ENCODE results near the gene C11orf65. TPM values are rescaled to one million over a fixed set of nuclear protein-coding genes. Genes with fewer than 3 reads are reported as not detected.
A peak's percentile ranks its signal among the peaks of the same experiment; 100 is the strongest.

The C11orf65 gene
- total RNA-seq, 3 donors from 2014 or later (not counting 1 experiment from before 2014, with no cell fraction given): 0.14 to 0.68 (median 0.45) TPM

- TF ChIP-seq, protein P1, sequence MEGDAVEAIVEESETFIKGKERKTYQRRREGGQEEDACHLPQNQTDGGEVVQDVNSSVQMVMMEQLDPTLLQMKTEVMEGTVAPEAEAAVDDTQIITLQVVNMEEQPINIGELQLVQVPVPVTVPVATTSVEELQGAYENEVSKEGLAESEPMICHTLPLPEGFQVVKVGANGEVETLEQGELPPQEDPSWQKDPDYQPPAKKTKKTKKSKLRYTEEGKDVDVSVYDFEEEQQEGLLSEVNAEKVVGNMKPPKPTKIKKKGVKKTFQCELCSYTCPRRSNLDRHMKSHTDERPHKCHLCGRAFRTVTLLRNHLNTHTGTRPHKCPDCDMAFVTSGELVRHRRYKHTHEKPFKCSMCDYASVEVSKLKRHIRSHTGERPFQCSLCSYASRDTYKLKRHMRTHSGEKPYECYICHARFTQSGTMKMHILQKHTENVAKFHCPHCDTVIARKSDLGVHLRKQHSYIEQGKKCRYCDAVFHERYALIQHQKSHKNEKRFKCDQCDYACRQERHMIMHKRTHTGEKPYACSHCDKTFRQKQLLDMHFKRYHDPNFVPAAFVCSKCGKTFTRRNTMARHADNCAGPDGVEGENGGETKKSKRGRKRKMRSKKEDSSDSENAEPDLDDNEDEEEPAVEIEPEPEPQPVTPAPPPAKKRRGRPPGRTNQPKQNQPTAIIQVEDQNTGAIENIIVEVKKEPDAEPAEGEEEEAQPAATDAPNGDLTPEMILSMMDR (IDR thresholded peaks at IDR 0.05): no peak
- H3K27ac Mint-ChIP-seq: no peak overlapping the region
- peaks cover 22% of the 10 kb centered on the region for H3K36me3 ChIP-seq (ENCODE audit: control insufficient read depth, insufficient read depth, low read length)
- H3K9me3 Mint-ChIP-seq: no peaks in the 10 kb centered on the region
- H3K27me3 Mint-ChIP-seq (ENCODE audit: low read depth in 2 of 2): no peaks in the 10 kb centered on the region
- DNase-seq: no peak
- H3K27me3 ChIP-seq (ENCODE audit: control insufficient read depth, insufficient read depth, low read length): no peaks in the 10 kb centered on the region
- no peak for ATAC-seq
- no peak overlapping the region for H3K27ac ChIP-seq (ENCODE audit: low read length)
- 100% methylated on average over 2 of the region's 3 CpGs for WGBS (ENCODE audit: insufficient coverage)
- intact Hi-C loops (cut with micrococcal nuclease): no loop called here
- H3K4me3 Mint-ChIP-seq: no peak overlapping the region
- H3K9me3 ChIP-seq (ENCODE audit: control insufficient read depth, insufficient read depth, low read length): no peaks in the 10 kb centered on the region
- H3K4me3 ChIP-seq (ENCODE audit: low read length): no peak overlapping the region
- H3K4me1 ChIP-seq (ENCODE audit: control insufficient read depth, insufficient read depth, low read length): no peaks in the 10 kb centered on the region
- no peaks in the 10 kb centered on the region for H3K4me1 Mint-ChIP-seq
- H3K36me3 Mint-ChIP-seq: peaks cover 20% of the 10 kb centered on the region
Observed at GRCh38 chr11:108486331-108486730, 19.0 kb upstream of the C11orf65 start.

GRCh38 chr11:108483163-108483562 is 15.8 kb upstream of the C11orf65 start:
- peaks cover 21% of the 10 kb centered on the region for H3K36me3 ChIP-seq (ENCODE audit: control insufficient read depth, insufficient read depth, low read length)
- no peak overlapping the region for H3K27ac ChIP-seq (ENCODE audit: low read length)
- H3K4me3 Mint-ChIP-seq: no peak overlapping the region
- H3K4me1 Mint-ChIP-seq: no peaks in the 10 kb centered on the region
- peak overlapping the region in 1 of 2 donors; percentile 31 for H3K27ac Mint-ChIP-seq
- TF ChIP-seq, protein P1 (IDR thresholded peaks at IDR 0.05): no peak
- H3K9me3 Mint-ChIP-seq: no peaks in the 10 kb centered on the region
- H3K27me3 Mint-ChIP-seq (ENCODE audit: low read depth in 2 of 2): no peaks in the 10 kb centered on the region
- no peaks in the 10 kb centered on the region for H3K27me3 ChIP-seq (ENCODE audit: control insufficient read depth, insufficient read depth, low read length)
- peaks cover 14% of the 10 kb centered on the region for H3K36me3 Mint-ChIP-seq
- H3K9me3 ChIP-seq (ENCODE audit: control insufficient read depth, insufficient read depth, low read length): no peaks in the 10 kb centered on the region
- no peak overlapping the region for H3K4me3 ChIP-seq (ENCODE audit: low read length)
- H3K4me1 ChIP-seq (ENCODE audit: control insufficient read depth, insufficient read depth, low read length): no peaks in the 10 kb centered on the region
- intact Hi-C loops (cut with micrococcal nuclease): no loop called here
- no peak for DNase-seq
- no peak for ATAC-seq

- DNase-seq: no peak
- H3K9me3 Mint-ChIP-seq: no peaks in the 10 kb centered on the region
- no peak overlapping the region for H3K27ac Mint-ChIP-seq
- WGBS (ENCODE audit: insufficient coverage): 96% methylated on average over 11 of the region's 11 CpGs
- Histone ChIP-seq H3K9me3 (ENCODE audit: control insufficient read depth, insufficient read depth, low read length) (no peaks in the 10 kb centered on the region), H3K4me1 (ENCODE audit: control insufficient read depth, insufficient read depth, low read length) (no peaks in the 10 kb centered on the region), H3K27me3 (ENCODE audit: control insufficient read depth, insufficient read depth, low read length) (no peaks in the 10 kb centered on the region), H3K4me3 (ENCODE audit: low read length) (no peak overlapping the region), H3K27ac (ENCODE audit: low read length) (no peak overlapping the region), H3K36me3 (ENCODE audit: control insufficient read depth, insufficient read depth, low read length) (peaks cover 21% of the 10 kb centered on the region)
- TF ChIP-seq, protein P1 (IDR thresholded peaks at IDR 0.05): no peak
- H3K27me3 Mint-ChIP-seq (ENCODE audit: low read depth in 2 of 2): no peaks in the 10 kb centered on the region
- intact Hi-C loops (cut with micrococcal nuclease): no loop called here
- ATAC-seq: no peak
- peaks cover 11% of the 10 kb centered on the region for H3K36me3 Mint-ChIP-seq
- no peaks in the 10 kb centered on the region for H3K4me1 Mint-ChIP-seq
- H3K4me3 Mint-ChIP-seq: no peak overlapping the region
Observed at GRCh38 chr11:108474664-108475463, 7.5 kb upstream of the C11orf65 start.

DNA sequence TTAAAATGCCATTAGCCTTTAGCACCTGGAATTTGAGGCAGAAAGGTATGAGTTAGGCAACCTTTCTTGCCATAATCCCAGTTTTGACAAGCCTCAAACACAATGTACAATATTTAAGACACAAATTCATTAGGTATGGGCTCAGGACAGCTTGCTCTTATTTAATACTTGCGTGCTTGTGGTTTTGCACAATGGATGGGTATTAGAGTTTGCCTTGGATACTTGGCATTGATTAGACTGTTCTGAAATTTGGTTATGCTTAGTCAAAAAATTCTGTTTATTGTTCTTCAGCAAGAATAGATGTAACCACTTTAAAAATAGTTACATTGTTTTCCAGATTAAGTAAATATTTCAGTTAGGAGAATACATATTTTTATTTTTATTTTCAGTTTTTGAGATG is 5.4 kb upstream of the C11orf65 start:
- ATAC-seq: no peak
- no peak overlapping the region for H3K27ac ChIP-seq (ENCODE audit: low read length)
- H3K4me1 Mint-ChIP-seq: no peaks in the 10 kb centered on the region
- no peaks in the 10 kb centered on the region for H3K9me3 Mint-ChIP-seq
- intact Hi-C loops (cut with micrococcal nuclease): no loop called here
- no peak overlapping the region for H3K4me3 Mint-ChIP-seq
- peaks cover 16% of the 10 kb centered on the region for H3K36me3 ChIP-seq (ENCODE audit: control insufficient read depth, insufficient read depth, low read length)
- TF ChIP-seq, protein P1 (IDR thresholded peaks at IDR 0.05): no peak
- H3K4me1 ChIP-seq (ENCODE audit: control insufficient read depth, insufficient read depth, low read length): peaks cover 4% of the 10 kb centered on the region
- WGBS (ENCODE audit: insufficient coverage): 100% methylated on average over 1 of the region's 1 CpG
- no peak for DNase-seq
- no peaks in the 10 kb centered on the region for H3K9me3 ChIP-seq (ENCODE audit: control insufficient read depth, insufficient read depth, low read length)
- no peak overlapping the region for H3K4me3 ChIP-seq (ENCODE audit: low read length)
- no peaks in the 10 kb centered on the region for H3K27me3 ChIP-seq (ENCODE audit: control insufficient read depth, insufficient read depth, low read length)
- H3K36me3 Mint-ChIP-seq: peaks cover 11% of the 10 kb centered on the region
- no peaks in the 10 kb centered on the region for H3K27me3 Mint-ChIP-seq (ENCODE audit: low read depth in 2 of 2)
- H3K27ac Mint-ChIP-seq: no peak overlapping the region

Data from natural killer cell (primary cell).